ENCODE results near the gene FOS. TPM values are rescaled to one million over a fixed set of nuclear protein-coding genes. Genes with fewer than 3 reads are reported as not detected.

Gene FOS
- total and polyA plus RNA-seq, 2 of the 4 experiments (the other 2 are of a cell fraction) = 53.6 to 171 TPM

DNA sequence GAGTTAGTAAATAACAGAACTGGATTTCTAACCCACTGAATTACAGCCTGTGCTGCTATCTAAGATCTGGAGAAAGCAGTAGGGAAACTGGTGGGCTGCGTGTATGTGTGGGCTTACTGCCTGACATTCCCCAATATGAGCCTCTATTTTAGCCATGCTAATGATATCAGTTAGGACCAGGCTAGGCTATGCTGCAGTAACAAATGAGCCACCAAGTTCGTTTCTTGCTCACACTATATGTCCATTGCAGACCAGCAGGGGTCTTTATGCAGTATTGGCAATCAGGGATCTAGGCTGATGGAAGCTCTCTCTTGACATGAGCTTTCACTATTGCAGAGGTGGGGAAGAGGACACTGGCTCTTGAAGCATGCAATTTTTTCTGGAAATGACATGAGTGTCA, 40.4 kb downstream of the FOS start:
- Histone ChIP-seq H3K23ac (ENCODE audit: low read depth, low read length) (no peak overlapping the region), H3K4me3 (ENCODE audit: insufficient read depth, low read depth, low read length) (no peak overlapping the region), H2BK15ac (ENCODE audit: low read depth, low read length) (no peak overlapping the region), H2AK5ac (ENCODE audit: low read depth, low read length) (no peak overlapping the region), H3K27me3 (ENCODE audit: control insufficient read depth, insufficient read depth, low read length) (peaks cover 37% of the 10 kb centered on the region), H4K8ac (ENCODE audit: low read depth in 2 of 2, low read length in 2 of 2) (no peak overlapping the region), H2BK5ac (ENCODE audit: low read depth, low read length, poor library complexity, severe bottlenecking) (no peak overlapping the region), H3K79me1 (ENCODE audit: low read depth in 1 of 2, low read length in 2 of 2) (no peaks in the 10 kb centered on the region), H3K14ac (replicated peaks; ENCODE audit: low read depth, low read length) (no peak overlapping the region), H3K4ac (ENCODE audit: low read depth, low read length) (no peak overlapping the region), H3K9me1 (ENCODE audit: insufficient read depth, low read length) (no peaks in the 10 kb centered on the region; the same call in 1 of the 2 replicates), H3K27ac (ENCODE audit: insufficient read depth, low read length) (no peak overlapping the region), H2BK20ac (ENCODE audit: low read depth, low read length) (no peak overlapping the region), H3K18ac (ENCODE audit: low read depth, low read length) (no peak overlapping the region), H3K4me2 (ENCODE audit: low read depth, low read length) (no peak overlapping the region), H3K4me1 (ENCODE audit: control insufficient read depth, insufficient read depth, low read length) (peaks cover 3% of the 10 kb centered on the region; the same call in 1 of the 2 replicates), H3K9ac (ENCODE audit: low read depth, low read length) (no peak overlapping the region), H4K5ac (ENCODE audit: low read depth, low read length) (no peak overlapping the region), H2BK120ac (ENCODE audit: low read depth, low read length) (no peak overlapping the region), H3K9me3 (ENCODE audit: control insufficient read depth, insufficient read depth, low read length) (peaks cover 4% of the 10 kb centered on the region), H3K56ac (ENCODE audit: extremely low read depth, insufficient read depth, low read length) (no peak overlapping the region), H3K36me3 (ENCODE audit: control insufficient read depth, insufficient read depth, low read length) (no peaks in the 10 kb centered on the region), H4K91ac (ENCODE audit: insufficient read depth, low read depth, low read length) (no peak overlapping the region), H2AK9ac (replicated peaks; ENCODE audit: low read depth, low read length, poor library complexity) (no peak overlapping the region), H2AFZ (replicated peaks; ENCODE audit: low read length, poor library complexity) (no peak overlapping the region), H4K20me1 (ENCODE audit: insufficient read depth, low read length) (no peaks in the 10 kb centered on the region; the same call in 1 of the 2 replicates)
- WGBS, 2 experiments (ENCODE audit: extremely low coverage in 2 of 2, insufficient read length in 1 of 2) = no CpG with 5 or more reads among the region's 2 CpGs
- POLR2A ChIA-PET (ENCODE audit: unreplicated experiment) = no interaction called here
- no TSS peak for BruUV-seq (replicated peaks)
- ATAC-seq (ENCODE audit: low read depth) (no peak), DNase-seq (no peak)
- intact Hi-C loops (cut with micrococcal nuclease) = no loop called here
- CTCF ChIA-PET = no interaction called here
- dilution Hi-C loops (cut with HindIII; ENCODE audit: low sequenced_read_pairs, unreplicated experiment) = loop anchor here (25.0 kb wide), 1 partner anchor 182 kb away; the partner anchor contains the start of gene NEK9
- TF ChIP-seq SMC3 (IDR thresholded peaks at IDR 0.05; ENCODE audit: low read depth, low read length) (no peak), NFE2L2 (IDR thresholded peaks at IDR 0.05; ENCODE audit: low read depth, low read length) (no peak), RCOR1 (IDR thresholded peaks at IDR 0.05; ENCODE audit: insufficient replicate concordance, low read length) (no peak), CHD1 (IDR thresholded peaks at IDR 0.05; ENCODE audit: low read depth, low read length) (no peak), BHLHE40 (IDR thresholded peaks at IDR 0.05; ENCODE audit: low read depth, low read length) (no peak), MAZ (IDR thresholded peaks at IDR 0.05; ENCODE audit: borderline replicate concordance, low read depth, low read length) (no peak)
- TF ChIP-seq, protein P1, sequence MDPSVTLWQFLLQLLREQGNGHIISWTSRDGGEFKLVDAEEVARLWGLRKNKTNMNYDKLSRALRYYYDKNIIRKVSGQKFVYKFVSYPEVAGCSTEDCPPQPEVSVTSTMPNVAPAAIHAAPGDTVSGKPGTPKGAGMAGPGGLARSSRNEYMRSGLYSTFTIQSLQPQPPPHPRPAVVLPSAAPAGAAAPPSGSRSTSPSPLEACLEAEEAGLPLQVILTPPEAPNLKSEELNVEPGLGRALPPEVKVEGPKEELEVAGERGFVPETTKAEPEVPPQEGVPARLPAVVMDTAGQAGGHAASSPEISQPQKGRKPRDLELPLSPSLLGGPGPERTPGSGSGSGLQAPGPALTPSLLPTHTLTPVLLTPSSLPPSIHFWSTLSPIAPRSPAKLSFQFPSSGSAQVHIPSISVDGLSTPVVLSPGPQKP (IDR thresholded peaks at IDR 0.05; ENCODE audit: borderline replicate concordance, low read depth, low read length) = no peak
- in situ Hi-C loops (cut with MboI; ENCODE audit: low sequenced_read_pairs) = no loop called here

All from IMR-90 (cell line).